ENCODE data around the gene ENGASE.
"Not testable (repeated sequence)": the region's sequence is repeated elsewhere in the genome, so short reads cannot be mapped to it uniquely, and the experiment has no call there.

ENGASE gene

DNA sequence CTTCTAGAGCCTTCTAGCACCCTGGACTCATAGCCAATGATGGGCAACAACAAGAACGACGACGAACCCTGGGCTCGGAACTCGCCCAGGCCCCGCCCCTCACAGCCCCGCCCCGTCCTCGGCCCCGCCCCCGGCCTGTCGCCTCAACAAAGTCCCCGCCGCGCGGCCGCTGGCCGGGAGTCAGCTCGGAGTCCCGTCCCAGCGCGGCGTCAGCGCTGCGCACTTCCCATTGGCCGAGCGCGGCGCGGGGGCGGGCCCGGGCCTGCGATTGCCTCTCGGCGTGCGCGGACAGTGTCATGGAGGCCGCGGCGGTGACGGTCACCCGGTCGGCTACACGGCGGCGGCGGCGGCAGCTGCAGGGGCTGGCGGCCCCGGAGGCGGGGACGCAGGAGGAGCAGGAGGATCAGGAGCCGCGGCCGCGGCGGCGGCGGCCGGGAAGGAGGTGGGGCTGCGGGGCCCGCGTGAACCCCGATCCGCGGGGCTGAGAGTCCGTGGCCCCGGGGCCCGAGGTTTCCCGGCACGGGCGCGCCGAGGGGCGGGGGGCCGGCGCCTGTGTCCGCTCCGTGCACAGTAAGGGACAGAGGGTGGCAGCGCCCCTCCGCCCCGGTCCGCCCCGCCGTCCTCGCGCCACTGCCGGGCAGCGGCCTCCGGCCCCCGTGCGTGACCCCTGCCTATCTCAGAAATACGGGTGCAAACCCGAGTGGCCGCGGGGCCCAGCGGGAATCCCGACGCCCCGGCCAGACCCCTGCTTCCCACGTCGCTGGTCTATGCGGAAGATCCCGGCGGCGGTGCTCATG lies at the start of gene ENGASE:
ENGASE (plus strand) TSS at position 176 of the 797 bp plus-strand sequence; CDS start at position 297, 121 bp downstream.
- DNase-seq (ENCODE audit: low spot score) = peak; percentile 95

GRCh38 chr17:79024901-79025737 lies 49.5 kb upstream of the ENGASE start:
- DNase-seq (ENCODE audit: low spot score) = peak; percentile 28

DNA sequence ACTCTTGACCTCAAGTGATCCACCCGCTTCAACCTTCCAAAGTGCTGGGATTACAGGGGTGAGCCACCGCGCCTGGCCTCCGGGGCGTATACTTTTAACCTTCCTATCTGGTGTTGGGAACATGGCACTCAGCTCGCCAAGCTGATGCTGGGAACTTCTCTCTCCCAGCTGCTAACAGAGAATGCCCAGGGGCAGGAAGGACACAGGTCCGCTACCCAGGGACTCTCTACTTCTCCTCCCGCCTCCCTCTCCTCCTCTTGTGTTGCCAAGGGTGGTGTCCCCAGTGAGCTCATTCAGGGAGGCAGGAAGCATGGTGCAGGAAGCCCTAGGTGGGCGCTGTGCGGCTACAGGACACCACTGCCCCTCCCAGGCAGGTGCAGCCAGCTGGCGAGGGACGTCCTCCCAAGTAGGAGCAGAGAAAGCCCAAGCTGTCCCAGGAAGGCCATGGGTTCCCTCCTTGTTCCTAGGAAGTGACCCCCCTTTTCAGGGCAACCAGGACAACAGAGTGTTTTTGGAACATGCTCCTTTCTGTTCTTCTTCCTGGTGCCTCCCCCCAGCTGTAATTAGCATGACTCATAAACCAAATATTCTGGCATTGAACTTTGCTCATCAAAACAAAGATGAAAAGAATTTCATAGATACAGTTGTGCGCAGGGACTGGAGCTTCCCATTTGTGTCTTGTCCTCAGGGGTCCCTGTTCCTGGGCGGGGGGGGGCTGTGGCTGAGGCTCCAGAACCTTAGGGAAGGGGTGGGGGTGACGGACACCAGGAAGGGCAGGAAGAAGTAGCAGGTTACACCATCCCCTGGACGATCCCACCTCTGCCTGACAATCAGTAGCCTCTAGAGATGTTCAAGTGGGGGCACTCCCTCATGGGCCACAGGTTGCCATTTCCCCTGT lies 48.0 kb upstream of the ENGASE start:
- peak; percentile 34 for DNase-seq (ENCODE audit: low spot score)

GRCh38 chr17:79027274-79027924 lies 47.2 kb upstream of the ENGASE start:
- no peak for DNase-seq (ENCODE audit: low spot score)

DNA sequence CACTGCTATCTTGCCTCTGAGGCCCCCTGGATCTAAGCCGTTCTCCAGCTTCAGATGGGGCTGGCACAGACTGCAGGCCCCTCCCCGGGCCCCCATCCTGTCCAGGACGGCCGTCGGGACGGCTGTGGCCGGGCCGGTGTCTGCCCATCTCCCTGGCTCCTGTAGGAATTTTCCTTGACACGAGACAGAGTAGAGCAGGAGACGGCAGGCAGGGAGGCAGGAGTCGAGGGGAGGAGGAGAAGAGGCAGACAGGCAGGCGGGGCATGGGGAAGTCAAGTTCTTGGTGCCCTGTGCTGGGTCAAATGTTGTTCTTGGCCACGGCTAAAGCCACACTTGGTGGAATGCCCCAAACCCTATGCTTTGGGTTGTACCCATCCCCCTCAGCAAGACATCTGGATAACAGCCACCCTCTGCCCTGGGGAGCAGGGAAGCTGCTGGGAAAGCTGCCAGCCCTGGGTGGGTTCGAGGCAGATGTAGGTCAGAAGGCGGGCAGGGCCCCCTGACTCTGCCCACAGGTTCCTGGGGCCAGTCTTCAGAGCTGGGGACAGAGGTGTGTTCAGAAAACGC lies 46.6 kb upstream of the ENGASE start:
- DNase-seq (ENCODE audit: low spot score) = no peak

DNA sequence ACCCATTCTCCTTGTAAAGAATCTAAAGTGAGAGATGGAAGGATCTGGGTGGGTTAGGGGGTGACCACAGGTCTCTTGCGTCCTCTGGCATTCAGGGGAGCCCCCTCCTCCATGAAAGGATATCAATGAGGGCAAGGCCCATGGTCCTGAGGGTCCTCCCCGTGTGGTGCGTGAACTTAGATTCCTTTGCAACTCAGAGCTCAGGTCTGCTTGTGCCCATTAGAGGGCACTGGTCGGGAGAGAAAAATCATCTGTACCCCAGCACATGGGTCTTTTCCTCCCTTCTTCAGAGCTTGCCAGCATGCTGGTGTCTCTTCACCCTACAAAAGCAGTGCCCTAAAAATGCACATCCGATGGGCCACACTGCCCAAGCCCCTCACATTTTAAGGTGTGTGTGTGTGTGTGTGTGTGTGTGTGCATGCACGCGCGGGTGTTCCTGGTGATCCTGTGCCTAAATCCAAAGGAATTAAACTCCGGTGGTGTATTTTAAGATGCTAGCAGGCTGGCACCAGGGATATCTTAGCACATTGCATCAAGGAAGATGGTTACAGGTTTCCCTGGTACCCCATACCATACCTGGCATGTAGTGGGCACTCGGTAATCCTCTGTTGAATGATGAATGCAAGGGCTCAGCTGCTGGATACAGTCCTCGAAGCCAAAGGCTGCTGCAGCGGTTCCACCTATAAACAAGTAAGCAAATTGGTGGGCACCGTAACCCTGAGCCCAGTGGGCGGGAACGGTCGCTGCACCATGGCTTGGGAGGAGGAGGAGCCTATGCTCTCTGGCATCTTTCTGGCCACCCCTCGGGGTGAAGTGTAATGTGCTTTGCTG lies 45.9 kb upstream of the ENGASE start:
- no peak for DNase-seq (ENCODE audit: low spot score)

- DNase-seq (ENCODE audit: low spot score) = no peak
Observed at GRCh38 chr17:79029327-79030009, 45.2 kb upstream of the ENGASE start.

GRCh38 chr17:79030636-79031035 lies 44.0 kb upstream of the ENGASE start:
- DNase-seq (ENCODE audit: low spot score) = not testable (repeated sequence)

- DNase-seq (ENCODE audit: low spot score) = no peak
Observed at GRCh38 chr17:79031996-79032875, 42.4 kb upstream of the ENGASE start.

GRCh38 chr17:79033046-79033616 lies 41.5 kb upstream of the ENGASE start:
- no peak for DNase-seq (ENCODE audit: low spot score)

DNA sequence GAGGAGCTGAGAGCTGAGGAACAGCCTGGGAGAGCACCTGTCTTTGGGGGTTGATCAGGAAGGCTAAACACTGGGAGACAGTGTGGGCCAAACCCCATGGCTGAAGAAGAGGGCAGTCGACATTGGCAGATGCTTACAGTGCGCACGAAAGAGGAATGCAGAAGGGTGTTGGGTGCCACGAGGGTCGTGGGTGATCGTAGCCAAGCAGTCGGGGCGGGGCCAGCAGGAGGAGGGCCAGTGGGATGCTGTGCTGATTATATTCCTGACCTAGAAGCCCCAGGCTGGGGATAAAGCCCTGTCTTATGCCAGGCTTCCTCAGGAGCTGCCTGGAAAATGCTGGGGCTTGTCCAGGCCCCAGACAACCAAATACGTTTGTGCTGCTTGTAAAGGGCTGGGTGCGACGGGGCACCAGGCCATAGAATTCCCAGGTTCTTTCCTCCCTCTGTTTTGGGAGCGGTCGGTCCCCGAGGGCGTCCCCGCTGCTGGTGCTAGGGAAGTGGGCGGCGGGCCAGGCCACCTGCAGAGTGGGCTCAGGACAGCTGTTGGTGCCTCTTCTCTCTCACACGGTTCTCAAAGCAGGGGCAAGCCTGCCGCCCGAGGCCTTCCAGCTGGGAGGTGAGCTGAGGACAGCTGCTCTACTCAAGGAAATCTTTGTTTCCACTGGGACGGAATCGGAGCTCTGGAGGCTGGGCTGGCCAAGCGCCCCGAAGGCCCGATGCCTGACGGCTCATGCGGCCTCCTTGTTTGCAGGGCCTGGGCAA lies 40.7 kb upstream of the ENGASE start:
- DNase-seq (ENCODE audit: low spot score) = no peak

DNA sequence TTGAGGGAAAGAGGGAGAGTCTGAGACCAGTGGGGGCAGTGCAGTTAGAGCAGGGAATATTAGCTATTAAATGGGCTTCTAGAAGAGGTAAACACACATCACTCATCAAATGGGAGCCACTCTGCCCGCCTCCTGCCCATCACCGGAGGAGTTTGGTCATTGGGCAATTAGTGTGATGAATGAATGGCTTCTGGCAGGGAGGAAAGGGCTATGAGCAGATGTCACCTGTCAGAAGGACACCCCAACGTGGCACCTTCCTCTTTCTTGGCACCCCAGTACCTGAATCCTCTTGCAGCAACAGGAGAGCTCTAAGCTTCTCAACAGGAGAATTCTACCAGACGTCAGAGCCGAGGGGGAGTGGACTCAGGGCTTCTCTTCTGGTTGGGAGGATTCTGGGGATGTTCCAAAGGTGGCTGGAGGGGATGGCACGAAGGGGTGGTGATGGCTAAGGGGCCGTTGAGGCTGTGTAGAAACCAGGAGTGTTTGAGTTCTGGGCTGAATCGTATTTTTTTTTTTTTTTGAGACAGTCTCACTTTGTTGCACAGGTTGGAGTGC lies 39.6 kb upstream of the ENGASE start:
- no peak for DNase-seq (ENCODE audit: low spot score)

GRCh38 chr17:79035686-79036085 lies 38.9 kb upstream of the ENGASE start:
- no peak for DNase-seq (ENCODE audit: low spot score)

DNA sequence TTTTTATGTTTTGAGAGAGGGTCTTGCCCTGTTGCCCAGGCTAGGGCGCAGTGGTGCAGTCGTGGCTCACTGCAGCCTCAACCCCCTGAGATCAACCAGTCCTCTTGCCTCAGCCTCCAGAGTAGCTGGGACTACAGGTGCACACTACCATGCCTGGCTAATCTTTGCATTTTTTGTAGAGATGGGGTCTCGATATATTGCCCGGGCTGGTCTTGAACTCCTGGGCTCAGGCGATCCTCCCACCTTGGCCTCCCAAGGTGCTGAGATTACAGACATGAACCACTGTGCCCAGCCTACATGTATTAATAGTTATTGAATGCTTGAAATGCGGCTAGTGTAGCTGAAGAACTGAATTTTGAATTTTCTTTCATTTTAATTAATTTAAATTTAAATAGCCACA lies 38.4 kb upstream of the ENGASE start:
- no peak for DNase-seq (ENCODE audit: low spot score)

DNA sequence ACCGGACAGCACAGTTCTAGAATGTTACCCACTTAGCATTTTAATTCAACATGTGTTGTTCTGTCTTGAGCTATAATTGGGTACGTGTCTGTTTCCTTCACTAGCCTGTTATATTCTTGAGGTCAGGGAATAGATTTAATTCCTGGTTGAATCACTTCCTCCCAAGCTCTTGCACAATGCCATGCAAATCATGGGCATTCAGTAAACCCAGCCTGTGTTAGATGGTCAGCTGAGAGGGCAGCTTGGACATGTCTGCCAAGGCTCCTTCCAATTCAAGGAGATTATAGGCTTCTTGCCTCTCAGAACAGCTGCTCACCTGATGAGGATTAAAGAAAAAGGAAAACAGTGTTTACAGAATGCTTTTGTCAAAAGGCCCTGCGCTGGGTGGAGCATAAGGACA lies 38.0 kb upstream of the ENGASE start:
- DNase-seq (ENCODE audit: low spot score) = no peak

GRCh38 chr17:79038545-79039135 lies 36.0 kb upstream of the ENGASE start:
- no peak for DNase-seq (ENCODE audit: low spot score)

GRCh38 chr17:79039171-79039570 lies 35.5 kb upstream of the ENGASE start:
- no peak for DNase-seq (ENCODE audit: low spot score)
